ENCODE results near the gene CACNA1C. TPM values are rescaled to one million over a fixed set of nuclear protein-coding genes. Genes with fewer than 3 reads are reported as not detected.

CACNA1C gene
- total and polyA plus RNA-seq, 2 of the 4 experiments (the other 2 are of a cell fraction), result 1.6 to 2.6 TPM

GRCh38 chr12:2344476-2344875 lies 291.7 kb downstream of the CACNA1C start:
- WGBS, 2 experiments (ENCODE audit: extremely low coverage in 2 of 2, insufficient read length in 1 of 2), result no CpG with 5 or more reads among the region's 2 CpGs

More at GRCh38 chr12:2344476-2344875, 291.7 kb downstream of the CACNA1C start:
- Histone ChIP-seq H3K9me1 (ENCODE audit: insufficient read depth, low read length) (peaks cover 31% of the 10 kb centered on the region), H2BK20ac (ENCODE audit: low read depth, low read length) (peak overlapping the region; percentile 23; the same call in 1 of the 2 replicates), H3K36me3 (ENCODE audit: control insufficient read depth, insufficient read depth, low read length) (no peaks in the 10 kb centered on the region), H3K23ac (ENCODE audit: low read depth, low read length) (no peak overlapping the region), H2AFZ (replicated peaks; ENCODE audit: low read length, poor library complexity) (no peak overlapping the region), H3K27ac (ENCODE audit: insufficient read depth, low read length) (no peak overlapping the region), H3K4me2 (ENCODE audit: low read depth, low read length) (no peak overlapping the region), H2BK120ac (ENCODE audit: low read depth, low read length) (no peak overlapping the region; the same call in 1 of the 2 replicates), H2BK5ac (ENCODE audit: low read depth, low read length, poor library complexity, severe bottlenecking) (no peak overlapping the region), H4K20me1 (ENCODE audit: insufficient read depth, low read length) (no peaks in the 10 kb centered on the region), H3K9ac (ENCODE audit: low read depth, low read length) (no peak overlapping the region), H3K14ac (replicated peaks; ENCODE audit: low read depth, low read length) (no peak overlapping the region), H3K9me3 (ENCODE audit: control insufficient read depth, insufficient read depth, low read length) (no peaks in the 10 kb centered on the region), H3K56ac (ENCODE audit: extremely low read depth, insufficient read depth, low read length) (no peak overlapping the region), H3K27me3 (ENCODE audit: control insufficient read depth, insufficient read depth, low read length) (no peaks in the 10 kb centered on the region), H4K8ac (ENCODE audit: low read depth in 2 of 2, low read length in 2 of 2) (no peak overlapping the region), H3K4me1 (ENCODE audit: control insufficient read depth, insufficient read depth, low read length) (peaks cover 40% of the 10 kb centered on the region), H2BK15ac (ENCODE audit: low read depth, low read length) (peak overlapping the region; percentile 68; the same call in 2 of the 3 replicates), H2AK5ac (ENCODE audit: low read depth, low read length) (peak overlapping the region; percentile 77; the same call in 1 of the 2 replicates), H3K4me3 (ENCODE audit: insufficient read depth, low read depth, low read length) (no peak overlapping the region), H3K79me1 (ENCODE audit: low read depth in 1 of 2, low read length in 2 of 2) (peaks cover 0 to 36% of the 10 kb centered on the region in 2 experiments), H4K91ac (ENCODE audit: insufficient read depth, low read depth, low read length) (peak overlapping the region; percentile 42), H3K18ac (ENCODE audit: low read depth, low read length) (no peak overlapping the region; the same call in 1 of the 2 replicates), H2AK9ac (replicated peaks; ENCODE audit: low read depth, low read length, poor library complexity) (no peak overlapping the region), H4K5ac (ENCODE audit: low read depth, low read length) (no peak overlapping the region), H3K4ac (ENCODE audit: low read depth, low read length) (0 out of 2 replicates have a peak overlapping the region, but pooled peaks have one; percentile 37)
- in situ Hi-C loops (cut with MboI; ENCODE audit: low sequenced_read_pairs), result no loop called here
- TF ChIP-seq NFE2L2 (IDR thresholded peaks at IDR 0.05; ENCODE audit: low read depth, low read length), result no peak
- TF ChIP-seq FOS (IDR thresholded peaks at IDR 0.05; ENCODE audit: low read depth, low read length), result no peak
- TF ChIP-seq CEBPB (IDR thresholded peaks at IDR 0.05; ENCODE audit: low read depth, low read length), result no peak
- dilution Hi-C loops (cut with HindIII; ENCODE audit: low sequenced_read_pairs, unreplicated experiment), result no loop called here
- CTCF ChIA-PET, result no interaction called here
- DNase-seq, result no peak
- POLR2A ChIA-PET (ENCODE audit: unreplicated experiment), result no interaction called here
- ATAC-seq (ENCODE audit: low read depth), result no peak
- BruUV-seq (replicated peaks), result no TSS peak
- intact Hi-C loops (cut with micrococcal nuclease), result no loop called here

All from IMR-90 (cell line).